IMR-90 (cell line): ENCODE measurements around the gene NOVA2. TPM values are rescaled to one million over a fixed set of nuclear protein-coding genes. Genes with fewer than 3 reads are reported as not detected.

Experiments used
- ATAC-seq: fragments of 200-7000 bp; cut with Tn5 transposase; 2 replicates; pipeline ENCODE4 v1.9.1; 2020; ENCODE audit warnings: low read depth, mild to moderate bottlenecking, moderate library complexity
- BruUV-seq: library from RNA; stranded (reverse); fragments of 400-500 nt; replicated peaks from 2 replicates; lab custom pipeline; 2021; lab: Mats Ljungman, UMichigan
- CTCF ChIA-PET: fragments of 300-600 bp; formaldehyde crosslinking; extraction: SDS; loops from one replicate; lab custom pipeline; 2021; ENCODE audit warnings: antibody characterized with exemption; lab: Yijun Ruan, JAX
- POLR2A ChIA-PET: fragments of 300-600 bp; sonication (Branson Sonifier 250); formaldehyde crosslinking; loops from one replicate; lab custom pipeline; 2022; ENCODE audit warnings: antibody characterized with exemption; ENCODE audit not compliant: unreplicated experiment; lab: Charles Lee
- DNase-seq: peaks from one replicate; pipeline ENCODE4 v3.0.0; 2013
- H2AFZ ChIP-seq: replicated peaks from 2 replicates; pipeline ENCODE3; 2013; ENCODE audit warnings: low read length, mild to moderate bottlenecking; ENCODE audit not compliant: poor library complexity
- H2AK5ac ChIP-seq: 2 replicates; pipeline ENCODE4 v1.6.1; 2013; ENCODE audit warnings: low read depth, low read length, inconsistent platforms
- H2AK9ac ChIP-seq: replicated peaks from 2 replicates; pipeline ENCODE3; 2013; ENCODE audit warnings: mild to moderate bottlenecking, low read depth, low read length, moderate library complexity; ENCODE audit not compliant: poor library complexity
- H2BK120ac ChIP-seq: 2 replicates; pipeline ENCODE4 v1.6.1; 2013; ENCODE audit warnings: low read depth, low read length, inconsistent platforms
- H2BK15ac ChIP-seq: 3 replicates; pipeline ENCODE4 v1.6.1; 2013; ENCODE audit warnings: low read depth, low read length, inconsistent platforms
- H2BK20ac ChIP-seq: 2 replicates; pipeline ENCODE4 v1.6.1; 2013; ENCODE audit warnings: low read depth, mild to moderate bottlenecking, inconsistent platforms, low read length, moderate library complexity
- H2BK5ac ChIP-seq: 2 replicates; pipeline ENCODE4 v1.6.1; 2013; ENCODE audit warnings: mild to moderate bottlenecking, low read depth, low read length, inconsistent platforms; ENCODE audit not compliant: poor library complexity, severe bottlenecking
- H3K14ac ChIP-seq: replicated peaks from 2 replicates; pipeline ENCODE4 v1.6.1; 2013; ENCODE audit warnings: low read depth, low read length, inconsistent platforms
- H3K18ac ChIP-seq: 2 replicates; pipeline ENCODE4 v1.6.1; 2013; ENCODE audit warnings: low read depth, low read length, control low read depth
- H3K23ac ChIP-seq: 2 replicates; pipeline ENCODE4 v1.6.1; 2013; ENCODE audit warnings: low read depth, low read length, inconsistent platforms
- H3K27ac ChIP-seq: 2 replicates; pipeline ENCODE4 v1.5.1; 2013; ENCODE audit warnings: mild to moderate bottlenecking, control low read depth, low read length; ENCODE audit not compliant: insufficient read depth
- H3K27me3 ChIP-seq: 2 replicates; pipeline ENCODE4 v1.6.1; 2013; ENCODE audit warnings: low read length; ENCODE audit not compliant: control insufficient read depth, insufficient read depth
- H3K36me3 ChIP-seq: 2 replicates; pipeline ENCODE4 v1.6.1; 2013; ENCODE audit warnings: low read length, mixed read lengths; ENCODE audit not compliant: control insufficient read depth, insufficient read depth
- H3K4ac ChIP-seq: 2 replicates; pipeline ENCODE4 v1.6.1; 2013; ENCODE audit warnings: low read depth, low read length, inconsistent platforms
- H3K4me1 ChIP-seq: 2 replicates; pipeline ENCODE4 v1.6.1; 2013; ENCODE audit warnings: low read length, mixed read lengths; ENCODE audit not compliant: control insufficient read depth, insufficient read depth
- H3K4me2 ChIP-seq: 2 replicates; pipeline ENCODE4 v1.6.1; 2013; ENCODE audit warnings: low read depth, mild to moderate bottlenecking, control low read depth, low read length, moderate library complexity
- H3K4me3 ChIP-seq: 2 replicates; pipeline ENCODE4 v1.5.1; 2013; ENCODE audit warnings: low read depth, mild to moderate bottlenecking, control low read depth, low read length, moderate library complexity; ENCODE audit not compliant: insufficient read depth
- H3K56ac ChIP-seq: 2 replicates; pipeline ENCODE4 v1.6.1; 2013; ENCODE audit warnings: low read length, inconsistent platforms; ENCODE audit not compliant: insufficient read depth; ENCODE audit errors: extremely low read depth
- H3K79me1 ChIP-seq, 2 experiments: 2 replicates each; pipeline ENCODE4 v1.6.1; 2013; ENCODE audit warnings: low read length in 2 of 2, inconsistent platforms in 1 of 2, low read depth in 1 of 2
- H3K9ac ChIP-seq: 2 replicates; pipeline ENCODE4 v1.6.1; 2013; ENCODE audit warnings: low read depth, low read length, control low read depth
- H3K9me1 ChIP-seq: 2 replicates; pipeline ENCODE4 v1.6.1; 2013; ENCODE audit warnings: low read length, inconsistent platforms; ENCODE audit not compliant: insufficient read depth
- H3K9me3 ChIP-seq: 2 replicates; pipeline ENCODE4 v1.6.1; 2013; ENCODE audit warnings: low read length; ENCODE audit not compliant: control insufficient read depth, insufficient read depth
- H4K20me1 ChIP-seq: 2 replicates; pipeline ENCODE4 v1.6.1; 2013; ENCODE audit warnings: low read length, inconsistent platforms; ENCODE audit not compliant: insufficient read depth
- H4K5ac ChIP-seq: 2 replicates; pipeline ENCODE4 v1.6.1; 2013; ENCODE audit warnings: mild to moderate bottlenecking, low read depth, low read length, control low read depth
- H4K8ac ChIP-seq, 2 experiments: 2 replicates each; pipeline ENCODE4 v1.6.1; 2013; ENCODE audit warnings: low read depth in 2 of 2, low read length in 2 of 2, control low read depth in 1 of 2, inconsistent platforms in 1 of 2
- H4K91ac ChIP-seq: 2 replicates; pipeline ENCODE4 v1.6.1; 2013; ENCODE audit warnings: low read depth, low read length, inconsistent platforms; ENCODE audit not compliant: insufficient read depth
- BHLHE40 ChIP-seq: fragments of 150-350 bp; IDR thresholded peaks from 2 replicates; pipeline ENCODE4 v1.6.1; 2016; ENCODE audit warnings: mild to moderate bottlenecking, low read depth, low read length
- CEBPB ChIP-seq: IDR thresholded peaks from 2 replicates; pipeline ENCODE4 v1.6.1; 2012; ENCODE audit warnings: low read depth, low read length, improper control_type of control experiment
- CHD1 ChIP-seq: IDR thresholded peaks from 2 replicates; pipeline ENCODE4 v1.6.1; 2012; ENCODE audit warnings: low read depth, low read length, improper control_type of control experiment
- ELK1 ChIP-seq: fragments of 150-350 bp; IDR thresholded peaks from 2 replicates; pipeline ENCODE4 v1.6.1; 2016; ENCODE audit warnings: low read depth, mild to moderate bottlenecking, low read length, moderate library complexity, borderline replicate concordance
- FOS ChIP-seq: fragments of 150-350 bp; IDR thresholded peaks from 2 replicates; pipeline ENCODE4 v1.6.1; 2016; ENCODE audit warnings: low read depth, low read length
- MAFK ChIP-seq: IDR thresholded peaks from 2 replicates; pipeline ENCODE4 v1.6.1; 2012; ENCODE audit warnings: low read depth, low read length, improper control_type of control experiment
- MAZ ChIP-seq: IDR thresholded peaks from 2 replicates; pipeline ENCODE4 v1.6.1; 2012; ENCODE audit warnings: low read depth, mild to moderate bottlenecking, low read length, improper control_type of control experiment, moderate library complexity, borderline replicate concordance
- MXI1 ChIP-seq: IDR thresholded peaks from 2 replicates; pipeline ENCODE4 v1.6.1; 2012; ENCODE audit warnings: low read depth, mild to moderate bottlenecking, low read length, moderate library complexity, borderline replicate concordance
- NFE2L2 ChIP-seq: fragments of 150-350 bp; IDR thresholded peaks from 2 replicates; pipeline ENCODE4 v1.6.1; 2016; ENCODE audit warnings: low read depth, mild to moderate bottlenecking, low read length
- POLR2A ChIP-seq: IDR thresholded peaks from 2 replicates; pipeline ENCODE4 v1.6.1; 2012; ENCODE audit warnings: mild to moderate bottlenecking, low read depth, low read length
- RAD21 ChIP-seq: IDR thresholded peaks from 2 replicates; pipeline ENCODE4 v1.6.1; 2012; ENCODE audit warnings: low read length, improper control_type of control experiment
- RCOR1 ChIP-seq: IDR thresholded peaks from 2 replicates; pipeline ENCODE4 v1.6.1; 2012; ENCODE audit warnings: mild to moderate bottlenecking, low read length, improper control_type of control experiment; ENCODE audit not compliant: insufficient replicate concordance
- RFX5 ChIP-seq: IDR thresholded peaks from 2 replicates; pipeline ENCODE4 v1.8.0; 2012; ENCODE audit warnings: low read depth, mild to moderate bottlenecking, low read length, moderate library complexity
- SMC3 ChIP-seq: fragments of 150-350 bp; IDR thresholded peaks from 2 replicates; pipeline ENCODE4 v1.6.1; 2016; ENCODE audit warnings: low read depth, mild to moderate bottlenecking, antibody characterized with exemption, low read length, moderate library complexity
- USF2 ChIP-seq: fragments of 150-350 bp; IDR thresholded peaks from 2 replicates; pipeline ENCODE4 v1.6.1; 2017; ENCODE audit warnings: mild to moderate bottlenecking, antibody characterized with exemption, low read length, low read depth
- WGBS, 2 experiments: methylation state at CpG; one replicate each; pipeline versions ENCODE4 v1.1.5 to v1.1.7; 2013; ENCODE audit warnings: missing lambda C conversion rate in 2 of 2; ENCODE audit not compliant: insufficient read length in 1 of 2; ENCODE audit errors: extremely low coverage in 2 of 2; 5-methylcytosine and 5-hydroxymethylcytosine counted together
- dilution Hi-C: fragments of 300-500 bp; cut with HindIII; formaldehyde crosslinking; loops from one replicate; pipeline ENCODE4 v1.14.3; 2018; ENCODE audit warnings: low sequenced_read_pairs; ENCODE audit not compliant: unreplicated experiment
- in situ Hi-C: fragments of 300-500 bp; cut with MboI; formaldehyde crosslinking; loops from 3 replicates; pipeline ENCODE4 v1.14.3; 2019; ENCODE audit warnings: low sequenced_read_pairs, inconsistent platforms, mixed read lengths
- intact Hi-C: fragments of 100-400 bp; cut with micrococcal nuclease; formaldehyde crosslinking; loops from 2 replicates; pipeline ENCODE4 v1.10.0; 2022
- polyA plus RNA-seq, 3 experiments: library from polyadenylated mRNA; depleted of rRNA; stranded (reverse); fragments of >200 nt; gene quantifications; 2 replicates each; pipeline ENCODE4 v1.2.3, GENCODE V29; 2012; ENCODE audit warnings: low replicate concordance in 1 of 3
- total RNA-seq: library from RNA; depleted of rRNA; stranded (reverse); fragments of >200 nt; gene quantifications from 2 replicates; pipeline ENCODE4 v1.2.3, GENCODE V29; 2012
- TF ChIP-seq, protein P1 (sequence below): conservative IDR thresholded peaks from 2 replicates; pipeline ENCODE4 v1.5.1; 2012; ENCODE audit warnings: mild to moderate bottlenecking, low read depth, low read length, improper control_type of control experiment

Gene NOVA2
- total and polyA plus RNA-seq, 2 of the 4 experiments (the other 2 are of a cell fraction) = 0.03 TPM; not detected in 1

DNA sequence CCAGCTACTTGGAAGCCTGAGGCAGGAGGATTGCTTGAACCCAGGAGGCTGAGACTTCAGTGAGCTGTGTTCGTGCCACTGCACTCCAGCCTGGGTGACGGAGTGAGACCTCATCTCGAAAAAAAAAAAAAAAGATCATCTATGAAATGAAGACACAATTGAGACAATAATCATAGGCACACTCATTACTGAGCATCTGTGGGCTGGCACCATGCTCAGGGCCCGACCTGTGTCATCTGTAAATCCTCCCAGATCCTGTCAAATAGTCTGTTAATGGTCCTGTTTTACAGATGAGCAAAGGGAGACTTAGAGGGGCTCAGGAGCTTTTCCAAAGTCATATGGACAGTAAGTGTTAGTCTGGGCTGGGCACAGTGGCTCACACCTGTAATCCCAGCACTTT, 54.9 kb downstream of the NOVA2 start:
- H2AFZ ChIP-seq = no peak overlapping the region
- DNase-seq (no peak), ATAC-seq (no peak)
- H4K5ac ChIP-seq = no peak overlapping the region
- H3K4ac ChIP-seq = no peak overlapping the region
- peaks cover 35% of the 10 kb centered on the region for H3K27me3 ChIP-seq
- POLR2A ChIA-PET = no interaction called here
- H3K36me3 ChIP-seq = no peaks in the 10 kb centered on the region
- no peak overlapping the region for H3K23ac ChIP-seq
- H2BK15ac ChIP-seq = no peak overlapping the region
- CTCF ChIA-PET = no interaction called here
- no peak overlapping the region for H3K4me3 ChIP-seq
- no peak overlapping the region for H4K8ac ChIP-seq
- no peaks in the 10 kb centered on the region for H3K9me3 ChIP-seq
- no peak for TF ChIP-seq MXI1
- TF ChIP-seq ELK1 = no peak
- no peak for TF ChIP-seq MAFK
- no peak for TF ChIP-seq CHD1
- TF ChIP-seq POLR2A = no peak
- no peak for TF ChIP-seq RFX5
- TF ChIP-seq RAD21 = no peak
- TF ChIP-seq, protein P1, sequence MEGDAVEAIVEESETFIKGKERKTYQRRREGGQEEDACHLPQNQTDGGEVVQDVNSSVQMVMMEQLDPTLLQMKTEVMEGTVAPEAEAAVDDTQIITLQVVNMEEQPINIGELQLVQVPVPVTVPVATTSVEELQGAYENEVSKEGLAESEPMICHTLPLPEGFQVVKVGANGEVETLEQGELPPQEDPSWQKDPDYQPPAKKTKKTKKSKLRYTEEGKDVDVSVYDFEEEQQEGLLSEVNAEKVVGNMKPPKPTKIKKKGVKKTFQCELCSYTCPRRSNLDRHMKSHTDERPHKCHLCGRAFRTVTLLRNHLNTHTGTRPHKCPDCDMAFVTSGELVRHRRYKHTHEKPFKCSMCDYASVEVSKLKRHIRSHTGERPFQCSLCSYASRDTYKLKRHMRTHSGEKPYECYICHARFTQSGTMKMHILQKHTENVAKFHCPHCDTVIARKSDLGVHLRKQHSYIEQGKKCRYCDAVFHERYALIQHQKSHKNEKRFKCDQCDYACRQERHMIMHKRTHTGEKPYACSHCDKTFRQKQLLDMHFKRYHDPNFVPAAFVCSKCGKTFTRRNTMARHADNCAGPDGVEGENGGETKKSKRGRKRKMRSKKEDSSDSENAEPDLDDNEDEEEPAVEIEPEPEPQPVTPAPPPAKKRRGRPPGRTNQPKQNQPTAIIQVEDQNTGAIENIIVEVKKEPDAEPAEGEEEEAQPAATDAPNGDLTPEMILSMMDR = no peak
- no peak for TF ChIP-seq MAZ
- TF ChIP-seq RCOR1 = no peak
- TF ChIP-seq BHLHE40 = no peak
- no peak for TF ChIP-seq CEBPB
- TF ChIP-seq SMC3 = no peak
- TF ChIP-seq USF2 = no peak
- TF ChIP-seq FOS = no peak
- no peak for TF ChIP-seq NFE2L2
- no peak overlapping the region for H2AK5ac ChIP-seq
- H3K56ac ChIP-seq = no peak overlapping the region
- intact Hi-C loops = no loop called here
- H3K9ac ChIP-seq = no peak overlapping the region
- WGBS, 2 experiments = no CpG with 5 or more reads among the region's 4 CpGs
- no peak overlapping the region for H3K27ac ChIP-seq
- no peak overlapping the region for H2BK5ac ChIP-seq
- no peak overlapping the region for H2BK120ac ChIP-seq
- no peaks in the 10 kb centered on the region for H4K20me1 ChIP-seq
- no peak overlapping the region for H2BK20ac ChIP-seq
- H3K9me1 ChIP-seq = no peaks in the 10 kb centered on the region
- H3K79me1 ChIP-seq = no peaks in the 10 kb centered on the region
- dilution Hi-C loops = no loop called here
- H3K18ac ChIP-seq = no peak overlapping the region
- BruUV-seq = no TSS peak
- in situ Hi-C loops = no loop called here
- H3K4me2 ChIP-seq = no peak overlapping the region
- H3K14ac ChIP-seq = no peak overlapping the region
- H2AK9ac ChIP-seq = no peak overlapping the region
- no peak overlapping the region for H4K91ac ChIP-seq
- no peaks in the 10 kb centered on the region for H3K4me1 ChIP-seq
